HepG2 (cell line): ENCODE data around the gene IQCE. TPM values are rescaled to one million over a fixed set of nuclear protein-coding genes. Genes with fewer than 3 reads are reported as not detected.

Source experiments
- AGO1 ChIP-seq: fragments of 200-400 bp; formaldehyde crosslinking; IDR thresholded peaks from 2 replicates; pipeline ENCODE4 v1.6.1; 2017; ENCODE audit warnings: mild to moderate bottlenecking, low read depth, low read length, moderate library complexity; ENCODE audit not compliant: poor library complexity, severe bottlenecking
- KMT2A ChIP-seq: sonication (generic); formaldehyde crosslinking; IDR thresholded peaks from 2 replicates; pipeline ENCODE4 v1.4.0; 2020; ENCODE audit warnings: missing genetic modification reagents
- POGZ ChIP-seq: sonication (generic); formaldehyde crosslinking; IDR thresholded peaks from 2 replicates; pipeline ENCODE4 v1.4.0; 2020; ENCODE audit warnings: mild to moderate bottlenecking, missing genetic modification reagents
- YY1 ChIP-seq: IDR thresholded peaks from 2 replicates; pipeline ENCODE4 v1.6.1; 2011; ENCODE audit warnings: low read length, low read depth, moderate library complexity, mild to moderate bottlenecking; ENCODE audit not compliant: insufficient read depth, insufficient replicate concordance
- ZNF17 ChIP-seq: sonication (generic); formaldehyde crosslinking; IDR thresholded peaks from 2 replicates; pipeline ENCODE4 v1.5.0; 2020; ENCODE audit warnings: mild to moderate bottlenecking, missing genetic modification reagents
- ZNF33B ChIP-seq: sonication (generic); formaldehyde crosslinking; IDR thresholded peaks from 2 replicates; pipeline ENCODE4 v1.5.1; 2020; ENCODE audit warnings: mild to moderate bottlenecking, missing genetic modification reagents
- ZNF564 ChIP-seq: sonication (generic); formaldehyde crosslinking; IDR thresholded peaks from 2 replicates; pipeline ENCODE4 v1.8.1; 2023; ENCODE audit warnings: mild to moderate bottlenecking, missing genetic modification reagents
- ZNF724P ChIP-seq: sonication (generic); formaldehyde crosslinking; IDR thresholded peaks from 2 replicates; pipeline ENCODE4 v1.8.0; 2022; ENCODE audit warnings: missing genetic modification reagents, borderline replicate concordance
- ZNF891 ChIP-seq: sonication (generic); formaldehyde crosslinking; IDR thresholded peaks from 2 replicates; pipeline ENCODE4 v1.5.0; 2020; ENCODE audit warnings: mild to moderate bottlenecking, missing genetic modification reagents
- polyA plus RNA-seq, 8 experiments: library from polyadenylated mRNA; depleted of rRNA in 3 of 8; stranded (reverse) in 7 of 8; unstranded in 1 of 8; fragments of >200 nt; fragmentation: Illumina TruSeq in 4 of 8; extraction: Trizol in 4 of 8; gene quantifications; 2 replicates each; pipeline versions ENCODE4 v1.2.1 to v1.2.3, GENCODE V29; 2011 to 2016; ENCODE audit warnings: low read depth in 4 of 8, missing spikeins in 1 of 8, mixed read lengths in 1 of 8; ENCODE audit not compliant: insufficient read depth in 1 of 8
- total RNA-seq, 5 experiments: library from RNA; depleted of rRNA; stranded (reverse); fragments of >200 nt; fragmentation: Illumina TruSeq; extraction: Trizol; gene quantifications; 2 replicates each; pipeline ENCODE4 v1.2.3, GENCODE V29; 2016; ENCODE audit warnings: low read depth in 1 of 5
- TF ChIP-seq, protein P1 (sequence below): sonication (generic); formaldehyde crosslinking; IDR thresholded peaks from 2 replicates; pipeline ENCODE4 v1.8.0; 2022; ENCODE audit warnings: mild to moderate bottlenecking, missing genetic modification reagents, borderline replicate concordance
- TF ChIP-seq, protein P2 (sequence below): sonication (generic); formaldehyde crosslinking; IDR thresholded peaks from 2 replicates; pipeline ENCODE4 v1.4.0; 2020; ENCODE audit warnings: missing genetic modification reagents
- TF ChIP-seq, protein P3 (sequence below): sonication (generic); formaldehyde crosslinking; IDR thresholded peaks from 2 replicates; pipeline ENCODE4 v1.5.1; 2020; ENCODE audit warnings: missing genetic modification reagents, mild to moderate bottlenecking, borderline replicate concordance
- TF ChIP-seq, protein P4 (sequence below): sonication (generic); formaldehyde crosslinking; IDR thresholded peaks from 2 replicates; pipeline ENCODE4 v1.9.0; 2021; ENCODE audit warnings: missing genetic modification reagents, borderline replicate concordance
- TF ChIP-seq, protein P5 (sequence below): sonication (generic); formaldehyde crosslinking; IDR thresholded peaks from 2 replicates; pipeline ENCODE4 v1.4.0; 2020; ENCODE audit warnings: missing genetic modification reagents

Gene IQCE
- total and polyA plus RNA-seq, 2 of the 13 experiments (the other 11 are each of a cell fraction or from before 2014, with no cell fraction given), result 1.5 to 2.5 TPM

DNA sequence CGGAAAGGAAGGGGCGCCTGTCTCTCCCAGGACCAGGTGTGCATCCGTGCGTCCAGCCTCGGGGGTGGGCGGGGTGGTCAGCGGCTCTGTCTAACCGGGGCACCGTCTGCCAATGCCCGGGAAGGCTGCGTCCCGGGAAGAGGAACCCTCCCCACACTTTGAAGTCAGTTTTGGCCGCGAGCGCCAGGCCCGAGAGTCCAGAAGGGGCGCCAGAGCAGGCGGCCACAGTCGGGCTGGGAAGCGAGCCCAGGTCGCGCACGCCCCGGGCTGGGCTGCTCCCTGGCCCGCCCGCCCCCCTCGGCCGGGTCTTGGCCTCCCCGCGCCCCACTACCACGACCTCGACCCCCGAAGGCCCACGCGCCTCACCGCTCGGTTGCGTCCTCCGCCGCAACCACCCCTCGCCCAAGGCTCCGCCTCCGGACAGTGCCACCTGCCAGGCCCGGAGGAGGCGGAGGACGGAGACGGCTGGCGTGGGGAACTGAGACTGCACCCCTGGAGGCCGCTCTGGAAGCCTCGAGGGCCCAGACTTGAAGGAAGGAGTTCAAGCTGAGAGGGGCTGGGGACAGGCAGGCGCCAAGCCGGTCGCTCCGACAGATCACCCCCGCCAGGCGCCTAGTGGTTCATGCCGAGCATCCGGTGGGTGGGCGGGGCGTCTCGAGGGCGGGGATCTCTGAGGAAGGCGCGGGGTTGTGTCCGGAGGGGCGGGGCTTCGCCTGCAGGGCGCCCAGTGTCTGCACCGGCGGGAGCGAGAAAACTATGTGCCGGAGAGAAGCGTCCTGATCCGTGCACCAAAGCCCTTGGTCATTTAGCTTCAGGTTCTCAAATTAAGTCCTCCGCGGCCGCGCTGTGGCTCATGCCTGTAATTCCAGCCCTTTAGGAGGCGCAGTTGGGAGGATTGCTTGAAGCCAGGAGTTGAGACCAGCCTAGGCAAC lies 3.4 kb upstream of the IQCE start, which contains the start of gene BRAT1 (continued):
- no peak for TF ChIP-seq YY1
- TF ChIP-seq ZNF891 (CRISPR knock-in tag), result peak; percentile 65; the same call in 1 of the 2 replicates
- TF ChIP-seq ZNF17 (CRISPR knock-in tag), result no peak
- TF ChIP-seq, protein P1, sequence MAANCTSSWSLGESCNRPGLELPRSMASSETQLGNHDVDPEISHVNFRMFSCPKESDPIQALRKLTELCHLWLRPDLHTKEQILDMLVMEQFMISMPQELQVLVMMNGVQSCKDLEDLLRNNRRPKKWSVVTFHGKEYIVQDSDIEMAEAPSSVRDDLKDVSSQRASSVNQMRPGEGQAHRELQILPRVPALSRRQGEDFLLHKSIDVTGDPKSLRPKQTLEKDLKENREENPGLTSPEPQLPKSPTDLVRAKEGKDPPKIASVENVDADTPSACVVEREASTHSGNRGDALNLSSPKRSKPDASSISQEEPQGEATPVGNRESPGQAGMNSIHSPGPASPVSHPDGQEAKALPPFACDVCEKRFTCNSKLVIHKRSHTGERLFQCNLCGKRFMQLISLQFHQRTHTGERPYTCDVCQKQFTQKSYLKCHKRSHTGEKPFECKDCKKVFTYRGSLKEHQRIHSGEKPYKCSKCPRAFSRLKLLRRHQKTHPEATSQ (CRISPR knock-in tag), result 0 out of 2 replicates have a peak, but pooled peaks have one; percentile 15
- TF ChIP-seq, protein P2, sequence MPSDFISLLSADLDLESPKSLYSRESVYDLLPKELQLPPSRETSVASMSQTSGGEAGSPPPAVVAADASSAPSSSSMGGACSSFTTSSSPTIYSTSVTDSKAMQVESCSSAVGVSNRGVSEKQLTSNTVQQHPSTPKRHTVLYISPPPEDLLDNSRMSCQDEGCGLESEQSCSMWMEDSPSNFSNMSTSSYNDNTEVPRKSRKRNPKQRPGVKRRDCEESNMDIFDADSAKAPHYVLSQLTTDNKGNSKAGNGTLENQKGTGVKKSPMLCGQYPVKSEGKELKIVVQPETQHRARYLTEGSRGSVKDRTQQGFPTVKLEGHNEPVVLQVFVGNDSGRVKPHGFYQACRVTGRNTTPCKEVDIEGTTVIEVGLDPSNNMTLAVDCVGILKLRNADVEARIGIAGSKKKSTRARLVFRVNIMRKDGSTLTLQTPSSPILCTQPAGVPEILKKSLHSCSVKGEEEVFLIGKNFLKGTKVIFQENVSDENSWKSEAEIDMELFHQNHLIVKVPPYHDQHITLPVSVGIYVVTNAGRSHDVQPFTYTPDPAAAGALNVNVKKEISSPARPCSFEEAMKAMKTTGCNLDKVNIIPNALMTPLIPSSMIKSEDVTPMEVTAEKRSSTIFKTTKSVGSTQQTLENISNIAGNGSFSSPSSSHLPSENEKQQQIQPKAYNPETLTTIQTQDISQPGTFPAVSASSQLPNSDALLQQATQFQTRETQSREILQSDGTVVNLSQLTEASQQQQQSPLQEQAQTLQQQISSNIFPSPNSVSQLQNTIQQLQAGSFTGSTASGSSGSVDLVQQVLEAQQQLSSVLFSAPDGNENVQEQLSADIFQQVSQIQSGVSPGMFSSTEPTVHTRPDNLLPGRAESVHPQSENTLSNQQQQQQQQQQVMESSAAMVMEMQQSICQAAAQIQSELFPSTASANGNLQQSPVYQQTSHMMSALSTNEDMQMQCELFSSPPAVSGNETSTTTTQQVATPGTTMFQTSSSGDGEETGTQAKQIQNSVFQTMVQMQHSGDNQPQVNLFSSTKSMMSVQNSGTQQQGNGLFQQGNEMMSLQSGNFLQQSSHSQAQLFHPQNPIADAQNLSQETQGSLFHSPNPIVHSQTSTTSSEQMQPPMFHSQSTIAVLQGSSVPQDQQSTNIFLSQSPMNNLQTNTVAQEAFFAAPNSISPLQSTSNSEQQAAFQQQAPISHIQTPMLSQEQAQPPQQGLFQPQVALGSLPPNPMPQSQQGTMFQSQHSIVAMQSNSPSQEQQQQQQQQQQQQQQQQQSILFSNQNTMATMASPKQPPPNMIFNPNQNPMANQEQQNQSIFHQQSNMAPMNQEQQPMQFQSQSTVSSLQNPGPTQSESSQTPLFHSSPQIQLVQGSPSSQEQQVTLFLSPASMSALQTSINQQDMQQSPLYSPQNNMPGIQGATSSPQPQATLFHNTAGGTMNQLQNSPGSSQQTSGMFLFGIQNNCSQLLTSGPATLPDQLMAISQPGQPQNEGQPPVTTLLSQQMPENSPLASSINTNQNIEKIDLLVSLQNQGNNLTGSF, result 0 out of 2 replicates have a peak, but pooled peaks have one; percentile 17
- 0 out of 2 replicates have a peak, but pooled peaks have one; percentile 33 for TF ChIP-seq POGZ (CRISPR knock-in tag)
- TF ChIP-seq, protein P3, sequence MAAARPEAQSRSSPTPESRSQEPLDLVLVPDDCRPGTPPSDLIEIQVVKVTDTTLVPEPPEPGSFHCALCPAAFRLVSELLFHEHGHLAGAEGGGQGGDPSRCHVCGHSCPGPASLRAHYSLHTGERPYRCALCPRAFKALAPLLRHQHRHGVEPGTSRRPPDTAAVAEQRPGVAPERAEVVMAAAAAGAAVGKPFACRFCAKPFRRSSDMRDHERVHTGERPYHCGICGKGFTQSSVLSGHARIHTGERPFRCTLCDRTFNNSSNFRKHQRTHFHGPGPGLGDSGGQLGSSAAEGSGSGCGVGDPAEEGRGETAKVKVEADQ (CRISPR knock-in tag), result 0 out of 2 replicates have a peak, but pooled peaks have one; percentile 62
- no peak for TF ChIP-seq AGO1
- TF ChIP-seq, protein P4, sequence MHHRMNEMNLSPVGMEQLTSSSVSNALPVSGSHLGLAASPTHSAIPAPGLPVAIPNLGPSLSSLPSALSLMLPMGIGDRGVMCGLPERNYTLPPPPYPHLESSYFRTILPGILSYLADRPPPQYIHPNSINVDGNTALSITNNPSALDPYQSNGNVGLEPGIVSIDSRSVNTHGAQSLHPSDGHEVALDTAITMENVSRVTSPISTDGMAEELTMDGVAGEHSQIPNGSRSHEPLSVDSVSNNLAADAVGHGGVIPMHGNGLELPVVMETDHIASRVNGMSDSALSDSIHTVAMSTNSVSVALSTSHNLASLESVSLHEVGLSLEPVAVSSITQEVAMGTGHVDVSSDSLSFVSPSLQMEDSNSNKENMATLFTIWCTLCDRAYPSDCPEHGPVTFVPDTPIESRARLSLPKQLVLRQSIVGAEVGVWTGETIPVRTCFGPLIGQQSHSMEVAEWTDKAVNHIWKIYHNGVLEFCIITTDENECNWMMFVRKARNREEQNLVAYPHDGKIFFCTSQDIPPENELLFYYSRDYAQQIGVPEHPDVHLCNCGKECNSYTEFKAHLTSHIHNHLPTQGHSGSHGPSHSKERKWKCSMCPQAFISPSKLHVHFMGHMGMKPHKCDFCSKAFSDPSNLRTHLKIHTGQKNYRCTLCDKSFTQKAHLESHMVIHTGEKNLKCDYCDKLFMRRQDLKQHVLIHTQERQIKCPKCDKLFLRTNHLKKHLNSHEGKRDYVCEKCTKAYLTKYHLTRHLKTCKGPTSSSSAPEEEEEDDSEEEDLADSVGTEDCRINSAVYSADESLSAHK (CRISPR knock-in tag), result no peak
- TF ChIP-seq, protein P5, sequence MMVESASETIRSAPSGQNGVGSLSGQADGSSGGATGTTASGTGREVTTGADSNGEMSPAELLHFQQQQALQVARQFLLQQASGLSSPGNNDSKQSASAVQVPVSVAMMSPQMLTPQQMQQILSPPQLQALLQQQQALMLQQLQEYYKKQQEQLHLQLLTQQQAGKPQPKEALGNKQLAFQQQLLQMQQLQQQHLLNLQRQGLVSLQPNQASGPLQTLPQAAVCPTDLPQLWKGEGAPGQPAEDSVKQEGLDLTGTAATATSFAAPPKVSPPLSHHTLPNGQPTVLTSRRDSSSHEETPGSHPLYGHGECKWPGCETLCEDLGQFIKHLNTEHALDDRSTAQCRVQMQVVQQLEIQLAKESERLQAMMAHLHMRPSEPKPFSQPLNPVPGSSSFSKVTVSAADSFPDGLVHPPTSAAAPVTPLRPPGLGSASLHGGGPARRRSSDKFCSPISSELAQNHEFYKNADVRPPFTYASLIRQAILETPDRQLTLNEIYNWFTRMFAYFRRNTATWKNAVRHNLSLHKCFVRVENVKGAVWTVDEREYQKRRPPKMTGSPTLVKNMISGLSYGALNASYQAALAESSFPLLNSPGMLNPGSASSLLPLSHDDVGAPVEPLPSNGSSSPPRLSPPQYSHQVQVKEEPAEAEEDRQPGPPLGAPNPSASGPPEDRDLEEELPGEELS (CRISPR knock-in tag), result 0 out of 2 replicates have a peak, but pooled peaks have one; percentile 58
- TF ChIP-seq ZNF724P, result no peak
- 0 out of 2 replicates have a peak, but pooled peaks have one; percentile 43 for TF ChIP-seq ZNF33B (CRISPR knock-in tag)
- no peak for TF ChIP-seq ZNF564
- peak; percentile 33; the same call in 1 of the 2 replicates for TF ChIP-seq KMT2A (CRISPR knock-in tag)
